ENCODE results near the gene LAPTM4A.
A peak's percentile ranks its signal among the peaks of the same experiment; 100 is the strongest.

Gene LAPTM4A

DNA sequence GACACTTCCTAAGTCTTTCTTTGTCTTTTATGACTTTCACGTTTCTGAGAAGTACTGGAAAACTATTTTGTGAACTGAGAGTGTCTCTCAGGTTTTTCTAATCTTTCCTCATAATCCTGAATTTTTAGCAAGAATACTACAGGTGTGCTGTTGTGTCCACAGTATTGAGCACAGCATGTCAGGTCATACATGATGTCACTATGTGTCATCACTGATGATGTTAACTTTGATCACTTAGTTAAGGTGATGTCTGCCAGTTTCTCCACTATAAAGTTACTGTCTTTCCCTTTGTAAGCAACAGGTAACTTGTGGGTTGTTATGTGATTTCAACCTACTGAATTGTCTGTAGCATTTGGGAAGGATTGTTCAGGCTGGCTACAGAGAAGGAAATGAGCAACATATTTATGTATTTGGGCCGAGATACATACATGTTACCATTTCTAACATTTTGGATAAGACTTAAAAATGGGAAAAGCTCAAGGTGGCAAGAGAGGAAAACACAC, 50.0 kb downstream of the LAPTM4A start:
- no peak overlapping the region for H3K27ac ChIP-seq
- no peak for TF ChIP-seq ZFX (IDR thresholded peaks at IDR 0.05)
- TF ChIP-seq, protein P1, sequence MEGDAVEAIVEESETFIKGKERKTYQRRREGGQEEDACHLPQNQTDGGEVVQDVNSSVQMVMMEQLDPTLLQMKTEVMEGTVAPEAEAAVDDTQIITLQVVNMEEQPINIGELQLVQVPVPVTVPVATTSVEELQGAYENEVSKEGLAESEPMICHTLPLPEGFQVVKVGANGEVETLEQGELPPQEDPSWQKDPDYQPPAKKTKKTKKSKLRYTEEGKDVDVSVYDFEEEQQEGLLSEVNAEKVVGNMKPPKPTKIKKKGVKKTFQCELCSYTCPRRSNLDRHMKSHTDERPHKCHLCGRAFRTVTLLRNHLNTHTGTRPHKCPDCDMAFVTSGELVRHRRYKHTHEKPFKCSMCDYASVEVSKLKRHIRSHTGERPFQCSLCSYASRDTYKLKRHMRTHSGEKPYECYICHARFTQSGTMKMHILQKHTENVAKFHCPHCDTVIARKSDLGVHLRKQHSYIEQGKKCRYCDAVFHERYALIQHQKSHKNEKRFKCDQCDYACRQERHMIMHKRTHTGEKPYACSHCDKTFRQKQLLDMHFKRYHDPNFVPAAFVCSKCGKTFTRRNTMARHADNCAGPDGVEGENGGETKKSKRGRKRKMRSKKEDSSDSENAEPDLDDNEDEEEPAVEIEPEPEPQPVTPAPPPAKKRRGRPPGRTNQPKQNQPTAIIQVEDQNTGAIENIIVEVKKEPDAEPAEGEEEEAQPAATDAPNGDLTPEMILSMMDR (conservative IDR thresholded peaks at IDR 0.05), result no peak

DNA sequence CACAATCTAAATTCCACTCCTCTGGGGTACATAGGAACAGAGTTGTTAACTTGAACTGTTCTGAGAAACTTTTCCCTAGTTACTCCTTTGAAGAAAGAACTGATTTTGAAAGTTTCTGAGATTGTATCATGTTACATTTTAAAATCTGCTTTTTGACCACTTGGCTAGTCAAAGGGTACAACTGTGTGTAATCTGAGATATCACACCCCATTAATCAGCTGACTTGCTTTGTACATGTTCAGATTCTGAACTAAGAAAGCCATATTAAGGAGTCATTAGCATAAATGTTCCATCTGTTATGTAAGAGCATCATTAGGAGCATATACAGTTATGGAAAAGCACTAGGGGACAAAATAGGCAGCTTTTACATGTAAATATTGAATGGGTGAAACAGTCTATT, 57.7 kb downstream of the LAPTM4A start:
- no peak for TF ChIP-seq ZFX (IDR thresholded peaks at IDR 0.05)
- TF ChIP-seq, protein P1 (conservative IDR thresholded peaks at IDR 0.05), result no peak
- H3K27ac ChIP-seq, result no peak overlapping the region

DNA sequence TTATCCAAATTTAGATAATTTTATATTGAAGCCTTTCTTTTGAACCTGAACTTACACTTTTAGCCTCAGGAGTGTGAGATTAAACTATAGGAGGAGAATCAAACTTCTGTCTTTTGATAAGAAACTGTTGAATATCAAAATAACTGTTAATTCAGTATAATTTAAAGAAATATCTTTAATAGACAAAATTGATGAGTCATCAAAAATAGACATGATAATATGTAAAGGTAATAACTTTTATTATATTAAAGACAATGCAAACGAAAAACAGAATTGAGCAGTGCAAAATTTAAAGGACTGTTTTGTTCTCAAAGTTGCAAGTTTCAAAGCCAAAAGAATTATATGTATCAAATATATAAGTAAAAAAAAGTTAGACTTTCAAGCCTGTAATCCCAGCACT, 59.5 kb downstream of the LAPTM4A start:
- H3K27ac ChIP-seq, result no peak overlapping the region
- TF ChIP-seq, protein P1 (conservative IDR thresholded peaks at IDR 0.05), result no peak
- TF ChIP-seq ZFX (IDR thresholded peaks at IDR 0.05), result no peak

DNA sequence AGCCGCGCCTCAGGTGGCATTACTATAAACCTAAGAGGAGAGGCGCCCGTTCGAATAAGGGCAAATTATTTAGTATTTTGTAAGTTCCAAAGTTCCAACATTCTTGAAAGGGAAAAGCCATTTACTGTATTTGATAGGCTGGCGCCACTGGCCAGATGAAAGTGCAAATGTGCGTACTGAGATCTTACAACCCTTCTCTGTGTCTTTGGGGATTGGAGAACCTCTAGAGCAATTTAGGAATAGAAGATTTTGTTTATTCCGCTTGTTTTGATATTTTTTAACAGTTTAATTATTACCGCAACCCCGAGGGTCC, 61.1 kb downstream of the LAPTM4A start:
- no peak for TF ChIP-seq ZFX (IDR thresholded peaks at IDR 0.05)
- TF ChIP-seq, protein P1 (conservative IDR thresholded peaks at IDR 0.05), result no peak; the same call in 1 of the 2 replicates
- peak overlapping the region; percentile 76 for H3K27ac ChIP-seq

DNA sequence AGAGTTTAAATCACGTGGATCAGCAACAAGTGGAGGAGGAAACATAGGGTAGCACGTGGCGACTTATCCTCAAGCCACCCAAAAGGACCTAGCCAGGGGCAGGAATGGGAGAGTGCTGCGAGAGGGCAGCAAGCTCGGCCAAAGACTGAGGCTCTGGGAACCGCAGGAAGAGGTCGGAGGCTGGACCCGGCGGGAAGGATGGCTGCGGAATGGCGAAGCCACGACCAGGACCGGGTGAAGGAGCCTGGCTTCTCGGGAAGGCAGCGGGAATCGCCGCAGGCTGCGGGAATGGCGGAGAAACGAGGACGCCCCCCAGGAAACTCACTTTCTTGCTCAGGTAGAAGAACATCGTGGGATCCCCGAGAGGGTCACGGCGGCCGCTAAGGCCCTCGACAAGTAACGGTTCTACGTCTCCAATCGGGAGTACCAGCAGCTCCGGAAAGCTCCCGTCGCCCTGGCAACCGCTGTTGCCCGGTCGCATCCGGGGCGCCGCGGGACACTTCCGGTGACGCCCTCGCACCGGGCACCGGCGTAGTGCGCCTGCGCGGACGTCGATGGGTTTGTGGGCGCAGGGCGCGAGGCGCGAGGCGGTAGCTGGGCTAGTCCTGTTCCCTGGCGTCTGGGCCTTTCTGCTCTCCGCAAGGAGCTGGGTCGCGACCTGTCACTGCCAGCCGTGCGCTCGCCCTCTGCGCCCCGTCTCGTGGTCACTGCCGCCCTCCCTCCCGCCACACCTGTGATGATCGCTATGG, 61.6 kb downstream of the LAPTM4A start, which contains the start of gene WDR35:
WDR35 (minus strand) TSS at position 439 of the 749 bp plus-strand sequence; CDS start at position 349, 90 bp downstream.
- TF ChIP-seq, protein P1 (conservative IDR thresholded peaks at IDR 0.05), result no peak
- TF ChIP-seq ZFX (IDR thresholded peaks at IDR 0.05), result no peak
- H3K27ac ChIP-seq, result peak within 1 kb of the TSS; percentile 76

DNA sequence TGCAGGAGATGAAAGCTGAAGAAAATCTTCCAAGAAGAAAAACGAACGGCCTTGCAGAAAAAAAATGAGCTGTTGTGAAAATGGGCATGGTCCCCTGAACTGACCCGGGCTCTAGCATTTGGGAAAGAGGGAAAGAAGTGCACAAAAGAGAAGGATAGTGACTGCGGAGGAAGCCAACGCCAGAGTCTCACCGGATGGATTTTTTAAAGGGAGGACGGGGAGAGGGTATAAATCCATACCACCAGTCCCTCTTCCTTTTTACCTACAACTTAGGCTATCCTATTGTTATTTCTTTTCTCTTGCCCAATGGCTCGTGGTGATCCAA, 62.1 kb downstream of the LAPTM4A start:
- no peak for TF ChIP-seq ZFX (IDR thresholded peaks at IDR 0.05)
- TF ChIP-seq, protein P1 (conservative IDR thresholded peaks at IDR 0.05), result no peak
- H3K27ac ChIP-seq, result peak overlapping the region; percentile 76

DNA sequence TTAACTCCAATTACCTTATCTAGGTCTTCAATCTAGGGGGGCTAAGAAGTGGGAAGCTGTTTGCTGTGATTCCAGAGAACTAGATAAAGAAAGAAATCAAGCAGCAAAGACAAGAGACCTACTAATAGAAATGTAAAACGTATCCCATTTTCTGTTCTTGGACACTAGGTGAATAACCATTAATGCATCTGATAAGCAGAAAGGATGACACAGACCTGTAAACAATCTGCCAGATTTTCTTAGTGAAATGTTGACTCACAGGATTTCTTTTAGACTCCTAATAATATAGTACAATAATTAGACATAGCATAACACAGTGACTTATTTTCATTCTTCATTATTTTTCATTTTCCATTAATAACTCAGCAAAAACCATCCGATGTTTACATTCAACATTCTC, 62.8 kb downstream of the LAPTM4A start:
- H3K27ac ChIP-seq, result no peak overlapping the region
- TF ChIP-seq, protein P1 (conservative IDR thresholded peaks at IDR 0.05), result no peak
- TF ChIP-seq ZFX (IDR thresholded peaks at IDR 0.05), result no peak
